ENCODE data around the gene KATNB1.

KATNB1 gene

DNA sequence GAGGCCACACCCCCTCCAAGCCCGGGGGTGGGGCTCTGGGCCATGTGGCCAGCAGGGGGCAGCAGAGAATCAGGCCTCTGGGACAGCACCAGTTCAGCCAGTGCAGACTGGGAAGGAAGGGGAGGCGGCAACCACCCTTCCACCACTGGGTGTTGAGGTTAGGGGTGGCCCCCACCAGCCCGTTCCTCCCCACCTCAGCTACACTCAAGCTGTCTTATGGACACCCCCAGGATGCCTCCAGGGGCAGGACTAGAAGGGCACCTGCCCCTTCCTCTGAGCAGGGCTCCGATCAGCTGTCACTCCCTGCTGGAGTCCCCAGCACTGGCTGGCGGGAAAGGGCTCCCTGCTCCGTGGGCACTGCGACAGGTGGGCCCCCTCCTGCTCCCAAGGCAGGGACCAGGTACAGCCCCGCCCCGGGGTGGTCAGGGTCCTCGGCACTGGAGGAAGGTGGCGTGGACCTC is 21.8 kb downstream of the KATNB1 start:
- H3K27me3 Mint-ChIP-seq: no peaks in the 10 kb centered on the region
- peaks cover 94% of the 10 kb centered on the region for H3K36me3 Mint-ChIP-seq (ENCODE audit: low read depth)
- H3K9me3 Mint-ChIP-seq: no peaks in the 10 kb centered on the region
- intact Hi-C loops (cut with micrococcal nuclease): loop anchor here (1.0 to 2.0 kb wide), 3 partner anchors 106 to 248 kb away; partner anchors contain the start of genes USB1 and ZNF319
- H3K27ac Mint-ChIP-seq: no peak overlapping the region
- peaks cover 17% of the 10 kb centered on the region for H3K4me1 Mint-ChIP-seq (ENCODE audit: low read depth)
- no peak overlapping the region for H3K4me3 Mint-ChIP-seq

DNA sequence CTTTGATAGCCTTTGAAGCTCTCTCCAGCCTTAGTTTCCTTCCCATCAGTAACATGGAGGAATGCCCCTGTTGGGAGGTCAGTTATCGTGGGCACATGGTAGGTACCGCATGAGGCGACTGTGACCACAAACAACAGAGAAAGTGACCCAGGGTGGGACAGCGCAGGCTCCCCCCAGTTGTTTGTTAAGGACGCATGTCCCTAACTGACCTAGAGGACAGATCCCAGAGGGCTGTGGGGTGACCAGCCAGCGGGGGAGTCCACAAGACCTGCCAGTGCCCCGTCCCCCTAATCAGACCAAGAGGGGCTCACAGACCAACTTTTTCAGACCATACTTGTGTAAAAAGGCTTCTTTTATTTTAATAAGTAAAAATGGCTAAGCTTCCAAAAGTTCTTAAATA is 22.3 kb downstream of the KATNB1 start:
- H3K27me3 Mint-ChIP-seq: no peaks in the 10 kb centered on the region
- no peaks in the 10 kb centered on the region for H3K9me3 Mint-ChIP-seq
- intact Hi-C loops (cut with micrococcal nuclease): loop anchor here (1.0 to 2.0 kb wide), 3 partner anchors 105 to 247 kb away; partner anchors contain the start of genes USB1 and ZNF319
- peaks cover 17% of the 10 kb centered on the region for H3K4me1 Mint-ChIP-seq (ENCODE audit: low read depth)
- H3K27ac Mint-ChIP-seq: no peak overlapping the region
- H3K36me3 Mint-ChIP-seq (ENCODE audit: low read depth): peaks cover 94% of the 10 kb centered on the region
- H3K4me3 Mint-ChIP-seq: no peak overlapping the region

- no peak overlapping the region for H3K4me3 Mint-ChIP-seq
- H3K36me3 Mint-ChIP-seq (ENCODE audit: low read depth): peaks cover 94% of the 10 kb centered on the region
- intact Hi-C loops (cut with micrococcal nuclease): no loop called here
- peaks cover 17% of the 10 kb centered on the region for H3K4me1 Mint-ChIP-seq (ENCODE audit: low read depth)
- H3K9me3 Mint-ChIP-seq: no peaks in the 10 kb centered on the region
- peak overlapping the region; percentile 9 for H3K27ac Mint-ChIP-seq
- no peaks in the 10 kb centered on the region for H3K27me3 Mint-ChIP-seq
Observed at GRCh38 chr16:57758331-57759117, 23.0 kb downstream of the KATNB1 start.

- Mint-ChIP-seq H3K27ac (peak overlapping the region; percentile 9), H3K9me3 (no peaks in the 10 kb centered on the region), H3K4me1 (ENCODE audit: low read depth) (peaks cover 17% of the 10 kb centered on the region), H3K27me3 (no peaks in the 10 kb centered on the region), H3K36me3 (ENCODE audit: low read depth) (peaks cover 94% of the 10 kb centered on the region), H3K4me3 (no peak overlapping the region)
- intact Hi-C loops (cut with micrococcal nuclease): no loop called here
Observed at GRCh38 chr16:57759131-57759530, 23.6 kb downstream of the KATNB1 start.

- Mint-ChIP-seq H3K4me1 (ENCODE audit: low read depth) (peaks cover 23% of the 10 kb centered on the region), H3K36me3 (ENCODE audit: low read depth) (peaks cover 94% of the 10 kb centered on the region), H3K4me3 (no peak overlapping the region), H3K9me3 (no peaks in the 10 kb centered on the region), H3K27me3 (no peaks in the 10 kb centered on the region), H3K27ac (no peak overlapping the region)
- intact Hi-C loops (cut with micrococcal nuclease): no loop called here
Observed at GRCh38 chr16:57759541-57760356, 24.2 kb downstream of the KATNB1 start.

DNA sequence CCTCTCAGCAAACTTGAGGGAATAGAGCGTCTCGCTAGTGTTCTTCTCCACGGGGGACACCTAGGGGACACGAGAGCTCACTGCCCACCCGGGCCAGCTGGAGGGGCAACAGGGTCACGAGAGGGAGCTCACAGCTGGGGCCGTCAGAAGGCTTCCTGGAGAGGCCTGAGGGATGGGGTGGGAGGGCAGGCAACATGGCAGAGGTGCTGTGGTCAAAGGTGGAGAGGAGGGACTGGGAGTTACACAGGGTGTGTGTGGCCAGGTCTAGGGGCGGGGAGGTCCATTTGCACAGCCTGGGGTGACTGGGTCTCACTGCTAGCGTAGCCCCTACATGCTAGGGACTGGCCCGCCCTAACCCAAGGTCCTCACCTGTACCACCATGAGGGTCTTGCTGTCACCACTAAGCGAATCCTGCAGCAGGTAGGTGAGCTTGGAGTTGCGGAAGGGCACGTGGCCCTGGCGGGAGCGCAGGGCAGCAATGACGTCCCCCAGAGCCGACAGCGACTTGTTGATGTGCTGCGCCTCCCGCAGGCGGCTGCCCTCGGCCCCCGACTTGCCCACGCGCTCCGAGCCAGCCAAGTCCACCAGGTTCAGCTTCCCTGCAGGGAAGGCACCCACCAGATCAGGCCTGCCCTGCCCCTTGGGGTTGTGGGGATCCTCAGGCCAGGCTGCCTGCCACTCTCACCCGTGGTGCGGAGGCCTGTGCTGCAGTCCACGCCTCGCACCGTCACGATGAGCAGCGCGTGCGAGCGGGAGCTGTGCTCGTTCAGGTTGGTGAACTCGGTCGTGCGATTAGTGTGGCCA is 25.0 kb downstream of the KATNB1 start:
- intact Hi-C loops (cut with micrococcal nuclease): no loop called here
- Mint-ChIP-seq H3K4me1 (ENCODE audit: low read depth) (peaks cover 31% of the 10 kb centered on the region), H3K4me3 (no peak overlapping the region), H3K9me3 (no peaks in the 10 kb centered on the region), H3K36me3 (ENCODE audit: low read depth) (peaks cover 94% of the 10 kb centered on the region), H3K27me3 (no peaks in the 10 kb centered on the region), H3K27ac (no peak overlapping the region)

GRCh38 chr16:57761301-57761700 is 25.7 kb downstream of the KATNB1 start:
- no peaks in the 10 kb centered on the region for H3K9me3 Mint-ChIP-seq
- intact Hi-C loops (cut with micrococcal nuclease): no loop called here
- peaks cover 31% of the 10 kb centered on the region for H3K4me1 Mint-ChIP-seq (ENCODE audit: low read depth)
- H3K27ac Mint-ChIP-seq: no peak overlapping the region
- H3K36me3 Mint-ChIP-seq (ENCODE audit: low read depth): peaks cover 94% of the 10 kb centered on the region
- H3K4me3 Mint-ChIP-seq: no peak overlapping the region
- H3K27me3 Mint-ChIP-seq: no peaks in the 10 kb centered on the region

- H3K9me3 Mint-ChIP-seq: no peaks in the 10 kb centered on the region
- intact Hi-C loops (cut with micrococcal nuclease): no loop called here
- H3K27ac Mint-ChIP-seq: no peak overlapping the region
- no peaks in the 10 kb centered on the region for H3K27me3 Mint-ChIP-seq
- no peak overlapping the region for H3K4me3 Mint-ChIP-seq
- H3K36me3 Mint-ChIP-seq (ENCODE audit: low read depth): peaks cover 97% of the 10 kb centered on the region
- peaks cover 29% of the 10 kb centered on the region for H3K4me1 Mint-ChIP-seq (ENCODE audit: low read depth)
Observed at GRCh38 chr16:57761957-57762356, 26.4 kb downstream of the KATNB1 start.

DNA sequence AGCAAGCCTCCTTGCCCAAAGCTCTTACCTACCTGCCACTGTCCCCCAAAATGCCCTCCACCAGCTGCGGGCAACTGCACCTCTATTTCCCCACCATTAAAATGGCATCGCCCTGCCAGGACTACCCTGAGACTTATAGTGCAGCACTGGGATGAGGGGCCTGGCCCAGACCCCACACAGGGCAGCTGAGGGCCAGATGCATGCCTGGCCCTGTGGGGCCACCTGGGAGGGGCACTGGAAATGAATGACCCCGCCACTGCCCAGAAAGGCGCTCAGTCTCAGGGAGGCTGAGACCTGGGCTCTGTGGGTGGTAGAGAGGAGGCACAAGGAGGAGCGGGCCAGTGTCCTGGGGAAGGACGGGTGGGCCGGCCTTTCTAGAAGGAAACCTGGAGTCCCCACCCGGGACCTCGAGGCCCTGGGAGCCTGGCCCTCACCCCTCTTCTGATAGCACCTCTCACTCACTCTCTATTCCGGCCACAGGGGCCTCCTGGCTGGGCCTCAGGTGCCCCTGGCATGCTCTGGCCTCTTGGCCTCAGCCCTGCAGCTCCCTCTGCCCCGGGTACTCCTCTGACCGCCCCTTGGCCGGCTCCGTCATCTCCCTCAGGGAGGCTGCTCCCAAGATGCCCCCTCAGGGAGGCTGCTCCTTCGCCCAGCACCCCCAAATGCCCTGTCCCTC is 26.9 kb downstream of the KATNB1 start:
- Mint-ChIP-seq H3K27me3 (no peaks in the 10 kb centered on the region), H3K4me3 (no peak overlapping the region), H3K36me3 (ENCODE audit: low read depth) (peaks cover 100% of the 10 kb centered on the region), H3K4me1 (ENCODE audit: low read depth) (peaks cover 29% of the 10 kb centered on the region), H3K9me3 (no peaks in the 10 kb centered on the region), H3K27ac (no peak overlapping the region)
- intact Hi-C loops (cut with micrococcal nuclease): no loop called here

- no peak overlapping the region for H3K27ac Mint-ChIP-seq
- peaks cover 29% of the 10 kb centered on the region for H3K4me1 Mint-ChIP-seq (ENCODE audit: low read depth)
Observed at GRCh38 chr16:57763285-57764005, 27.9 kb downstream of the KATNB1 start.

GRCh38 chr16:57764006-57764340 is 28.4 kb downstream of the KATNB1 start:
- H3K27me3 Mint-ChIP-seq: no peaks in the 10 kb centered on the region
- peaks cover 100% of the 10 kb centered on the region for H3K36me3 Mint-ChIP-seq (ENCODE audit: low read depth)
- intact Hi-C loops (cut with micrococcal nuclease): no loop called here
- H3K27ac Mint-ChIP-seq: no peak overlapping the region
- H3K9me3 Mint-ChIP-seq: no peaks in the 10 kb centered on the region
- H3K4me1 Mint-ChIP-seq (ENCODE audit: low read depth): peaks cover 29% of the 10 kb centered on the region
- H3K4me3 Mint-ChIP-seq: no peak overlapping the region

More at GRCh38 chr16:57763285-57764005, 27.9 kb downstream of the KATNB1 start:
- H3K4me3 Mint-ChIP-seq: no peak overlapping the region
- H3K36me3 Mint-ChIP-seq (ENCODE audit: low read depth): peaks cover 100% of the 10 kb centered on the region
- no peaks in the 10 kb centered on the region for H3K9me3 Mint-ChIP-seq
- intact Hi-C loops (cut with micrococcal nuclease): no loop called here
- no peaks in the 10 kb centered on the region for H3K27me3 Mint-ChIP-seq

GRCh38 chr16:57764341-57765159 is 29.0 kb downstream of the KATNB1 start:
- peaks cover 29% of the 10 kb centered on the region for H3K4me1 Mint-ChIP-seq (ENCODE audit: low read depth)
- H3K4me3 Mint-ChIP-seq: peak overlapping the region; percentile 24
- H3K27me3 Mint-ChIP-seq: no peaks in the 10 kb centered on the region
- H3K9me3 Mint-ChIP-seq: no peaks in the 10 kb centered on the region
- intact Hi-C loops (cut with micrococcal nuclease): no loop called here
- peak overlapping the region; percentile 26 for H3K27ac Mint-ChIP-seq
- peaks cover 100% of the 10 kb centered on the region for H3K36me3 Mint-ChIP-seq (ENCODE audit: low read depth)
